ES-I3 (cell line): ENCODE measurements around the gene IL10RA.

Source experiments
- H3K36me3 ChIP-seq: 2 replicates; pipeline ENCODE4 v1.6.1; 2013; ENCODE audit warnings: mild to moderate bottlenecking, low read length, control low read depth, moderate library complexity; ENCODE audit not compliant: insufficient read depth
- H3K4me1 ChIP-seq: 2 replicates; pipeline ENCODE4 v1.6.1; 2013; ENCODE audit warnings: mild to moderate bottlenecking, control low read depth, low read length; ENCODE audit not compliant: insufficient read depth
- H3K9ac ChIP-seq: 2 replicates; pipeline ENCODE4 v1.6.1; 2013; ENCODE audit warnings: low read depth, mild to moderate bottlenecking, low read length, moderate library complexity
- H3K9me3 ChIP-seq: 2 replicates; pipeline ENCODE4 v1.6.1; 2013; ENCODE audit warnings: mild to moderate bottlenecking, low read length, moderate library complexity; ENCODE audit not compliant: control insufficient read depth, insufficient read depth

IL10RA gene

DNA sequence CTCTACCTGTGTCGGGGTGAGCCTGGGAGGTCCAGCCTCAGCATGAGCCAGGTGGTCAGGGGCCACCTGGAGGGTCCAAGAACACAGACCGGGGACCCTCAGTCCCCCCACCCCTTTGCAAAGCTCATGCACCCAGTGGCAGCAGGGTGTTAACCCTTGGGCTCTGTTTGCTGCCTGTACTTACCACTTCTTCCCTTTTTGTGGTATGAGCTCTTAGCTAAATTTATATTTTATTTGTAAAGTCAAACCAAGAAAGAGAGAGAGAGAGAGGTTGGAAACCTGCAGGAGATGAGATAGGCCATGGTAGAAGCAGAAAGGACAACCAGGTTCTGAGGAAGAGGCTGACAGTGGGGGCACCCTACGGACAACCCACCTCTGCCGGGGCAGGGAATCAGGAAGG is 29.9 kb downstream of the IL10RA start:
- Histone ChIP-seq H3K9ac (no peak overlapping the region), H3K4me1 (no peaks in the 10 kb centered on the region), H3K36me3 (no peaks in the 10 kb centered on the region), H3K9me3 (no peaks in the 10 kb centered on the region)

- Histone ChIP-seq H3K9ac (no peak overlapping the region), H3K36me3 (no peaks in the 10 kb centered on the region), H3K4me1 (no peaks in the 10 kb centered on the region), H3K9me3 (no peaks in the 10 kb centered on the region)
Measured at GRCh38 chr11:118017111-118017510, 30.9 kb downstream of the IL10RA start.

DNA sequence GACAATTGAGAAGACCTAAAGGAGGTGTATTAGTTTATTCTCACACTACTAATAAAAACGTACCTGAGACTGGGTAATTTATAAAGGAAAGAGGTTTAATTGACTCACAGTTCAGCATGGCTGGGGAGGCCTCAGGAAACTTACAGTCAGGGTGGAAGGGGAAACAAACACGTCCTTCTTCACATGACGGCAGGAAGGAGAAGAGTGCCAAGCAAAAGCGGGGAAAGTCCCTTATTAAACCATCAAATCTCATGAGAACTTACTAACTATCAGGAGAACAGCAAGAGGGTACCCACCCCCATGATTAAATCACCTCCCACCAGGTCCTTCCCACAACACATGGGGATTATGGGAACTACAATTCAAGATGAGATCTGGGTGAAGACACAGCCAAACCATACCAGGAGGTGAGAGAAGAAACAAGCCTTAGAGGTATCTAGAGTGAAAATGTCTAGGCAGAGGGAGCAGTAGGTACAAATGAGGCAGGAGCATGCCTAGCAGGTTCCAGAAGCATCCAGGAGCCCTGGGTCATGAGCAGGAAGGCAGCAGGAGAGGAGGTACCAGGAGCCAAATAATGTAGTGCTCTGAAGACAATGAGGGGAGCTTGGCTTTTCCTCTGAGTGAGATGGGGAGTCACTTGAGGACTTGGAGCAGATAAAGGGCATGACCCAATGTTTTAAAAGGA is 31.6 kb downstream of the IL10RA start:
- no peaks in the 10 kb centered on the region for H3K4me1 ChIP-seq
- no peak overlapping the region for H3K9ac ChIP-seq
- no peaks in the 10 kb centered on the region for H3K36me3 ChIP-seq
- H3K9me3 ChIP-seq = no peaks in the 10 kb centered on the region

DNA sequence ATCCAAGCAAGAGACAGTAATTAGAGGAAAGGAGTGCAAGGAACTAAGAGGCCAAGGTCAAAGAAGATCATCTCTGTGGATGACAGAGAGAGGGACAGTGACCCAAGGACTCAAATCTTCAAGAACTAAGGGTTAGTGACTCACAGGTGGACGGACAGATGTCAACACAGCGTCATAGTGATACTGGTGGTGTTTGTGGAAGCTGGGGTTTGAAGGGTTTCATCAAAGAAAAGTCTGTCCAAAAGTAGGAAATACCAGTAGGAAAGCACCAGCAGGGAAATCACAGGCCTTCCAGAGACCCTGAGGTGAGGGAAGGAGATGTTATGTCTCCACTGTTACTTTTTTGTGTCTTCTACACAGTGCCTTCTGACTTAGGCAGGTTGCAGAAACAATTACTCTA is 32.2 kb downstream of the IL10RA start:
- Histone ChIP-seq H3K9me3 (no peaks in the 10 kb centered on the region), H3K36me3 (no peaks in the 10 kb centered on the region), H3K4me1 (no peaks in the 10 kb centered on the region), H3K9ac (no peak overlapping the region)

DNA sequence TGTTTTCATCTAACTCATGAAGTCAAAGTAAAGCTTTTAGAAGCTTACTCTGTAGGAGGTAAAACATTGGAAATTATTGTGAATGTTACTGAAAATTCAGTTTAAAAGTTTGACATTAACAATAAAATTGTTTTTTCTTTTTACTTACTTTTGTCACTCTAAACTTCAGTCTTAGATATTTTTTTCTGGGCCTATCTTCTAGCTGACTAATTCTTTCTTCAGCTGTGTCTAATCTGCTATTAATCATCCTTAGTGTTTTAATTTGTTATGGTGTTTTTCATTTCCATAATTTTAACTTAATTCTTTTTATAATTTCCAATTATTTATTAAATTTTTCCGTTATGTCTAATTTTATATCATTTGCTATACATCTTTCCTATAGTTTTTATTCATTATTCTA is 35.0 kb downstream of the IL10RA start:
- Histone ChIP-seq H3K9me3 (no peaks in the 10 kb centered on the region; the same call in 1 of the 2 replicates), H3K36me3 (no peaks in the 10 kb centered on the region), H3K4me1 (no peaks in the 10 kb centered on the region), H3K9ac (no peak overlapping the region)

DNA sequence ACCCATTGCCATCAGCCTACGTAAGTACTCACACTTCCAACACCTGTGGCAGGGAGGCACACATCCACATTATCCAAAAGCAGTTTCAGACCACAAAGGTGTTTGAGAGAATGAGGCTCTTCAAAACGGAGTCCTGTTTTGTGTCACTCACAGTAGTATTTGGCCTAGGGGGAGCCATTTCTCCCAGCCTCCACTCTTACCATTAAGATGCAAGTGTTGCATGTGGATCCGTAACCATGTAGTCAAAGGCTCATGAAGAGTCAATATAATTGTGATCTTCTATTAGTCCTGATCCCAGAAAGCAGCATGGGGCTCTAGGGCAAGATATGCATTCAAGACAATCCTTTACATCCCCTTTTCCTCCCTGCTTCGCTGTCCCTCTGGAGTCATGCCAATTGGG is 41.5 kb downstream of the IL10RA start:
- Histone ChIP-seq H3K9me3 (no peaks in the 10 kb centered on the region; the same call in 1 of the 2 replicates), H3K4me1 (no peaks in the 10 kb centered on the region), H3K36me3 (no peaks in the 10 kb centered on the region), H3K9ac (no peak overlapping the region)

GRCh38 chr11:118028626-118029025 is 42.4 kb downstream of the IL10RA start:
- H3K36me3 ChIP-seq = no peaks in the 10 kb centered on the region
- no peaks in the 10 kb centered on the region; the same call in 1 of the 2 replicates for H3K9me3 ChIP-seq

DNA sequence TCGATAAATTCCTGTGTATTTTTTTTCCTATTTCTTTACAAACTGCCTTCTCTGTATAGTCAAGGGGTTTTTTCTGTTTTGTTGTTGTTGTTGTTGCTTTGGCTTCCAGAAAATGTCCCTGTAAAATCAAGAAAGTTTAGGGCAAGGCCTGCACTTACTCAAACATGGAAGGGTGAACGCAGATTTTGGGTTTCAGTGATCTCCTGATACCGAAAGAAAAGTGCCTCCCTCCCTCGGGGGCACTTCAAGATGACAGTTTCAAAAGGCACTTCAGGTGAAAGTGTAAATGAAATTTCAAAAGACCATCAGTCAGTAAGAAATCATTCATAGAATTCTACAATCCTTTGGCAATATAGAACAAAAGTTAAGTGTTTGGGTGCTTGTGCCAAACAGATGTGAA is 47.2 kb downstream of the IL10RA start:
- Histone ChIP-seq H3K9me3 (no peaks in the 10 kb centered on the region), H3K36me3 (no peaks in the 10 kb centered on the region), H3K9ac (no peak overlapping the region), H3K4me1 (no peaks in the 10 kb centered on the region)

More at GRCh38 chr11:118028626-118029025, 42.4 kb downstream of the IL10RA start:
- Histone ChIP-seq H3K9ac (no peak overlapping the region), H3K4me1 (no peaks in the 10 kb centered on the region)

DNA sequence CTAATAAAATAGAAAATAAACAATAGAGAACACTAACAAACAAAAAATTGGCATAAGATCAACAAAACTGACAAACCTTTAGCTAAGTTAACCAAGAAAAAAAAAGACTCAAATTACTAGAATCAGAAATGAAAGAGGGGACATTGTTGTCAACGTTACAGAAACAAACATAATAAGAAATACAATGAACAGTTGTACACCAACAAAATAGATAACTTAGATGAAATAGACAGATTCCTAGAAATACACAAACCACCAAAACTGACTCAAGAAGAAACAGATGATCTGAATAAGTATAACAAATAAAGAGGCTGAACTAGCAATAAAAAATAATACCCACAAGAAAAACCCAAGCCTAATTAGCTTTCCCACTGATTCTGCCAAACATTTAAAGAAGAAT is 55.9 kb downstream of the IL10RA start:
- no peak overlapping the region for H3K9ac ChIP-seq
- no peaks in the 10 kb centered on the region for H3K36me3 ChIP-seq
- no peaks in the 10 kb centered on the region for H3K9me3 ChIP-seq
- no peaks in the 10 kb centered on the region for H3K4me1 ChIP-seq

GRCh38 chr11:118042796-118043195 is 56.6 kb downstream of the IL10RA start:
- Histone ChIP-seq H3K9me3 (no peaks in the 10 kb centered on the region), H3K9ac (no peak overlapping the region), H3K36me3 (no peaks in the 10 kb centered on the region), H3K4me1 (no peaks in the 10 kb centered on the region)

DNA sequence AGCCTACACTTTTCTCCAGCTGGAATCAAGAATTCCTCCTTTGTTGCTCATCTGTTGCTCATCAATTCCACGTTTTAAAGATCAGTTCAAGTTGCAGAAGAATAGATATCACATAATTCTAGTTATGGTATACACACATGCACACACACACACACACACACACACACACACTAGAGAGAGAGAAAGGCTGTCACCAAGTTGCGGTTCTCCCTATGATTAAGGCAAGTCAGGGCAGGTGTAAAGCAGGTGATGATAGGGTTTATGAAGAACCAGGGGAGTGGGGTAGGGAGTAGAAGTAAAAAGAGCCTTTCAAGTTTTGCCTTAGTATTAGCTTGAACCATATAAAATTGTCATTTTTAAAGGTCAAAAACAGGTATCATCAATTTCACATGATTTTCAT is 59.0 kb downstream of the IL10RA start:
- Histone ChIP-seq H3K4me1 (no peaks in the 10 kb centered on the region), H3K9me3 (no peaks in the 10 kb centered on the region), H3K9ac (no peak overlapping the region), H3K36me3 (no peaks in the 10 kb centered on the region)

GRCh38 chr11:118046051-118046963 is 60.1 kb downstream of the IL10RA start:
- Histone ChIP-seq H3K9ac (no peak overlapping the region), H3K9me3 (no peaks in the 10 kb centered on the region), H3K36me3 (no peaks in the 10 kb centered on the region), H3K4me1 (no peaks in the 10 kb centered on the region)

- no peaks in the 10 kb centered on the region for H3K9me3 ChIP-seq
- H3K4me1 ChIP-seq = no peaks in the 10 kb centered on the region
- H3K9ac ChIP-seq = no peak overlapping the region
- no peaks in the 10 kb centered on the region for H3K36me3 ChIP-seq
Measured at GRCh38 chr11:118046964-118047700, 60.9 kb downstream of the IL10RA start.

GRCh38 chr11:118047749-118048148 is 61.6 kb downstream of the IL10RA start:
- Histone ChIP-seq H3K4me1 (no peaks in the 10 kb centered on the region), H3K9me3 (no peaks in the 10 kb centered on the region), H3K36me3 (no peaks in the 10 kb centered on the region), H3K9ac (no peak overlapping the region)
